LoVo (cell line): Measurements from ENCODE around the gene SERGEF.
A peak's percentile ranks its signal among the peaks of the same experiment; 100 is the strongest.
"Not testable (repeated sequence)": the region's sequence is repeated elsewhere in the genome, so short reads cannot be mapped to it uniquely, and the experiment has no call there.

Source experiments
- DNase-seq: peaks from one replicate; pipeline ENCODE4 v3.0.0-alpha.2; 2016; ENCODE audit warnings: low spot score

Gene SERGEF

GRCh38 chr11:18000760-18001159, 12.1 kb downstream of the SERGEF start:
- DNase-seq, result no peak

- not testable (repeated sequence) for DNase-seq
Measured at GRCh38 chr11:18000128-18000527, 12.7 kb downstream of the SERGEF start.

- DNase-seq, result no peak
Measured at GRCh38 chr11:17992916-17993315, 19.9 kb downstream of the SERGEF start.

- DNase-seq, result peak; percentile 45
Measured at GRCh38 chr11:17991783-17992433, 20.9 kb downstream of the SERGEF start.

GRCh38 chr11:17989306-17989705, 23.5 kb downstream of the SERGEF start:
- no peak for DNase-seq

- no peak for DNase-seq
Measured at GRCh38 chr11:17988465-17988864, 24.4 kb downstream of the SERGEF start.

GRCh38 chr11:17987826-17988225, 25.0 kb downstream of the SERGEF start:
- no peak for DNase-seq

- DNase-seq, result no peak
Measured at GRCh38 chr11:17986711-17987220, 26.1 kb downstream of the SERGEF start.

- DNase-seq, result no peak
Measured at GRCh38 chr11:17986007-17986710, 26.7 kb downstream of the SERGEF start.

- peak; percentile 14 for DNase-seq
Measured at GRCh38 chr11:17985517-17985916, 27.3 kb downstream of the SERGEF start.

- no peak for DNase-seq
Measured at GRCh38 chr11:17983569-17983968, 29.3 kb downstream of the SERGEF start.

GRCh38 chr11:17979770-17980371, 33.0 kb downstream of the SERGEF start:
- DNase-seq, result peak; percentile 41

GRCh38 chr11:17978553-17979287, 34.1 kb downstream of the SERGEF start:
- peak; percentile 4 for DNase-seq

- DNase-seq, result no peak
Measured at GRCh38 chr11:17976651-17977050, 36.2 kb downstream of the SERGEF start.

GRCh38 chr11:17974246-17974645, 38.6 kb downstream of the SERGEF start:
- no peak for DNase-seq

- no peak for DNase-seq
Measured at GRCh38 chr11:17972987-17973386, 39.9 kb downstream of the SERGEF start.

GRCh38 chr11:17968206-17968605, 44.6 kb downstream of the SERGEF start:
- no peak for DNase-seq

- DNase-seq, result no peak
Measured at GRCh38 chr11:17967661-17968060, 45.2 kb downstream of the SERGEF start.

GRCh38 chr11:17960091-17960490, 52.8 kb downstream of the SERGEF start:
- DNase-seq, result no peak

GRCh38 chr11:17958446-17958845, 54.4 kb downstream of the SERGEF start:
- no peak for DNase-seq

GRCh38 chr11:17954395-17955252, 58.2 kb downstream of the SERGEF start:
- DNase-seq, result no peak
